Colonic mucosa (tissue), 4 donors: ENCODE measurements around the gene MRPL21. TPM values are rescaled to one million over a fixed set of nuclear protein-coding genes. Genes with fewer than 3 reads are reported as not detected.

ENCODE experiments used
- DNase-seq: peaks from one replicate; pipeline ENCODE4 v3.0.0-alpha.2; 2020
- H3K27ac ChIP-seq: fragments of 200-600 bp; one replicate; pipeline ENCODE4 v1.8.0; 2021
- H3K27me3 ChIP-seq: fragments of 200-600 bp; one replicate; pipeline ENCODE4 v1.8.0; 2021
- H3K36me3 ChIP-seq: fragments of 200-600 bp; one replicate; pipeline ENCODE4 v1.8.0; 2021
- H3K4me1 ChIP-seq: fragments of 200-600 bp; one replicate; pipeline ENCODE4 v1.8.0; 2021; ENCODE audit warnings: mild to moderate bottlenecking
- H3K4me3 ChIP-seq: fragments of 200-600 bp; one replicate; pipeline ENCODE4 v1.8.0; 2021
- H3K9ac ChIP-seq, 2 donors: one replicate each; pipeline ENCODE4 v1.7.0; 2013; ENCODE audit warnings: control low read depth in 2 of 2, low read depth in 2 of 2, low read length in 2 of 2
- H3K9me3 ChIP-seq: fragments of 200-600 bp; one replicate; pipeline ENCODE4 v1.8.0; 2021
- intact Hi-C: fragments of 100-400 bp; cut with DNase I; formaldehyde crosslinking; loops from one replicate; pipeline ENCODE4 v1.14.1; 2022
- total RNA-seq, 2 donors: library from RNA; stranded (reverse); fragmentation: NEBNext Ultra II Directional in 1 of 2; extraction: Animal tissue kit (Norgen Biotek cat#: 25700) in 1 of 2; gene quantifications; one replicate each; pipeline ENCODE4 v1.2.1, GENCODE V29; 2021
- TF ChIP-seq, protein P1 (sequence below): fragments of 200-600 bp; IDR thresholded peaks from one replicate; pipeline ENCODE4 v1.8.0; 2022; ENCODE audit warnings: antibody characterized with exemption, mild to moderate bottlenecking
- donor health status: healthy.
- donor health status: DM: no; HTN: no; CAD: no.
- donor health status: DM: no; HTN: no; CAD: no.

The MRPL21 gene
- total RNA-seq, 2 donors from 2014 or later = 59.8 to 104 TPM

DNA sequence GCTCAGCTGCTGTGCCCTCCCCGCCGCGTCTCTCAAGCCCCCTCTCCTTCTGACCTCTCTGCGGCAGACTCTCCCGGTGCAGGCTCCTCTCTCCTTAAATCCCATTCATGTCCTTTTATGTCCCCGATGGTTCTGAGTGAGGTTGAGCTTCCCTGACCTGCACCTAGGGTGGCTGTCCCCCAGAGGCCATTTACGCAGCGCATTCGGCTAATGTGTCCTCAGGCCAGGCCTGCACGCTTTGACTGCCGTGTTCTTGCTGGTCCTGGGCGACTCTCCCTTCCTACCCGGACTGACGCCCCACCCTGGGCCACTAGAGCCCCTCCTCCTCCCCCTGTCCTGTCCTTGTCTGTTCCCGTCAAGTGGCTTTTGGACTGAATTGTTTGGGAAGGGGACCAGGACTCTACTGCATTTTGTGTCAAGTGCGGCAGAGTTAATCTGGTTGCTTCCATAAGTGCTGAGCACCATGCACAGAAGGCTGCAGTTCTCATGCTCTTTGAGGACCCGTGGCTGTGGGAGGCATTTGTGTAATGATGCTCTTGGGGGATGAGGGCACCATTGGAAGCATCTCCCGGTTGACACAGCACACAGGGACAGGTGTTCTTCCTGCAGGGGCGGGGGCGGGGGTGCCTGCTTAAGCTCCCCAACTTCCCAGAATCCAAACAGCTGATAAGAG, 37.2 kb upstream of the MRPL21 start:
- TF ChIP-seq, protein P1, sequence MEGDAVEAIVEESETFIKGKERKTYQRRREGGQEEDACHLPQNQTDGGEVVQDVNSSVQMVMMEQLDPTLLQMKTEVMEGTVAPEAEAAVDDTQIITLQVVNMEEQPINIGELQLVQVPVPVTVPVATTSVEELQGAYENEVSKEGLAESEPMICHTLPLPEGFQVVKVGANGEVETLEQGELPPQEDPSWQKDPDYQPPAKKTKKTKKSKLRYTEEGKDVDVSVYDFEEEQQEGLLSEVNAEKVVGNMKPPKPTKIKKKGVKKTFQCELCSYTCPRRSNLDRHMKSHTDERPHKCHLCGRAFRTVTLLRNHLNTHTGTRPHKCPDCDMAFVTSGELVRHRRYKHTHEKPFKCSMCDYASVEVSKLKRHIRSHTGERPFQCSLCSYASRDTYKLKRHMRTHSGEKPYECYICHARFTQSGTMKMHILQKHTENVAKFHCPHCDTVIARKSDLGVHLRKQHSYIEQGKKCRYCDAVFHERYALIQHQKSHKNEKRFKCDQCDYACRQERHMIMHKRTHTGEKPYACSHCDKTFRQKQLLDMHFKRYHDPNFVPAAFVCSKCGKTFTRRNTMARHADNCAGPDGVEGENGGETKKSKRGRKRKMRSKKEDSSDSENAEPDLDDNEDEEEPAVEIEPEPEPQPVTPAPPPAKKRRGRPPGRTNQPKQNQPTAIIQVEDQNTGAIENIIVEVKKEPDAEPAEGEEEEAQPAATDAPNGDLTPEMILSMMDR = no peak
- Histone ChIP-seq H3K27ac (no peak overlapping the region), H3K9me3 (no peaks in the 10 kb centered on the region), H3K27me3 (no peaks in the 10 kb centered on the region), H3K4me1 (no peaks in the 10 kb centered on the region), H3K9ac (no peak overlapping the region), H3K4me3 (no peak overlapping the region), H3K36me3 (peaks cover 16% of the 10 kb centered on the region)
- no peak for DNase-seq
- intact Hi-C loops = no loop called here

DNA sequence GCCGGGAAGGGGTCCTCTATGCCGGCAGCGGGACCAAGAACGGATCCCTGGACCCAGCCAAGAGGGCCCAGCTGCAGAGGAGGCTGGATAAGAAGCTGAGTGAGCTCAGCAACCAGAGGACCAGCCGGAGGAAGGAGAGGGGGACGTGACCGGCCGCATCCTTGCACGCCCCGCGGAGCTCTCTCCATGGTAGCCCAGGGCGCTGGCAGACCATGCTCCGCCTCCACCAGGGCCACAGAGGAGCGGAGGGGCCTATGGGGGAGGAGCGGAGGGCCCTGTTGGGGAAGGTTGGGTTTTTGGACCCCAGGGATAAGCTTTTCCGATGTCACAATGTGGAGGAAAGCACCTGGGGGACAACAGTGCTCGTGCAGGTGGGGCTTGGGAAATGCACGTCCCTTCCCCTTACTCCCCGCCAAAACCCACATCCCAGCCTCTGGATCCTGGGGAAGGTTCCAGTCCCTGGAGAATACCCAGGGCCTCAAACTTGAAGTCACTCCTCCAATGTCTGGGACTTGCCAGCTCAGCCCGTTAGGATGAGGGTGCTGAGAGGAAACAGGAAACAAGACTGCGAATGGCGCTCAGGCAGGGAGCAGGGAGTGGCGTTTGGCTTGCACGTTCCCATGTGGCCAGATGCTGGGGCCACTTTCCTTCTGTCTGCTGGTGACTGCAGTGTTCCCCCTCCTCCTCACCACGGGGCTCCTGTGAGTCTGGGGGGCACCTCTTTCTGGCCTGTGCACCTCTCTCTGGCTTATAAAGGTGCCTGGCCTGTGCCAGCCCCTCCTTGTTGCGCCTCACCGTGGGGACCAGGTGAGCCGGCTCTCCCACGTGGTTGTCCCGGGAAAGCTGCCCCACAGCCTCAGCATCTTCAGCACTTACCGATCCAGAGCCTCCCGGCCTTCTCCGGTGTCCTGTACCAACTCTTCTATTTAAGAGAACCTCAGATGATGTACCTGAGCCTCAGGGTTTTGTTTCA, 36.2 kb upstream of the MRPL21 start:
- Histone ChIP-seq H3K4me1 (no peaks in the 10 kb centered on the region), H3K27ac (no peak overlapping the region), H3K9me3 (no peaks in the 10 kb centered on the region), H3K27me3 (no peaks in the 10 kb centered on the region), H3K9ac (no peak overlapping the region), H3K4me3 (no peak overlapping the region), H3K36me3 (peaks cover 16% of the 10 kb centered on the region)
- TF ChIP-seq, protein P1 = no peak
- DNase-seq = no peak
- intact Hi-C loops = no loop called here

DNA sequence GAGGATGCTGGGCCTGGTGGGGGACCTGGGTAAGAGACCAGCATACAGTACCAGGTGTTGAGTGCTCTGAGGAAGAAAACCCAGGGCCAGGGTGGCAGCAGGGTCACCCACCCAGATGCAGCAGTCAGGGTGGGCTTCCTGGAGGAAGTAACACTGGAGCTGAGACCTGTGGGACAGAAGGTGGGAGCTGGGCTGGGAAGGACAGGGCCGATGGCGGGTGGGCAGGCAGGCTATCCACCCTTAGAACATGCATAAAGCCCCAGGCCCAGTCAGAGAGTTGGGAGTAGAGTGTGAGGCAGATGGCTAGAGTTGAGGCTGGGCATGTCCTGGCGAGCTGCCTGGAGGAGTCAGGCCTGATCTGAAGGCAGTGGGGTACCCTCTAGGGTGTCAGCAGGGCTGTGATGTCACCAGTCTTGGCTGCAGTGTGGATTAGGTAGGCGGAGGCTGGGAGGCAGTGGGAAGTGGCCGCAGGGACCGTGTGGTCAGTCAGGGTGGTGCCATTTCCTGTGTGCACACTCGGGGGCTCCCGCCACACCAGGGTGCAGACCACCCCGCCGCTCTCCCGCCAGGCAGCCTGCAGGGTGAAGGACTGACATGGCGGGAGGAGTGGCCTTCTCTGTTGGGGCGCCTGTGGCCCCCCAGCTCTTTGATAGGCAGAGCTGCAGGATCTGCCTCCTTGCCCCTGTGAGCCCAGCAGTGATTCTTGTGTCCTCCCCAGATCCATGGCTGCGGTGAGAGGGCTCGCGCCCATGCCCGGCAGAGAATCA, 35.4 kb upstream of the MRPL21 start:
- intact Hi-C loops = no loop called here
- no peak overlapping the region for H3K27ac ChIP-seq
- DNase-seq = no peak

DNA sequence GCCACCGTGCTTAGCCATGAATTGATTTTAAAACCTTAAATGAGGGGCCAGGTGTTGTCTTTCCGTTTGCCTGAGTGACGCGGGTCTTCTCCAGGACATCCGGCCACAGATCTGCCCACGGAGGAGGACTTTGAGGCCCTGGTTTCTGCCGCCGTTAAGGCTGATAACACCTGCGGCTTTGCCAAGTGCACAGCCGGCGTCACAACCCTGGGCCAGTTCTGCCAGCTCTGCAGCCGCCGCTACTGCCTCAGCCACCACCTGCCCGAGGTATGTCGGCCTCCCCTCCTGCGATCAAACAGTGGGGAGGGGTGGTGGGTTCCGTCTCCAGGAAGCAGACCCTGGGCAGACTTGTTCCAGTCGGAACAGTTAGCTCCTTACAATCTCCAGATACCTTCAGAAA, 34.5 kb upstream of the MRPL21 start:
- H3K4me1 ChIP-seq = no peaks in the 10 kb centered on the region
- no peak overlapping the region for H3K27ac ChIP-seq
- no peak overlapping the region for H3K4me3 ChIP-seq
- DNase-seq = no peak
- H3K9ac ChIP-seq = no peak overlapping the region
- H3K36me3 ChIP-seq = peaks cover 16% of the 10 kb centered on the region
- H3K27me3 ChIP-seq = no peaks in the 10 kb centered on the region
- TF ChIP-seq, protein P1 = no peak
- no peaks in the 10 kb centered on the region for H3K9me3 ChIP-seq
- intact Hi-C loops = no loop called here

More for the DNA sequence above, 35.4 kb upstream of the MRPL21 start:
- no peaks in the 10 kb centered on the region for H3K9me3 ChIP-seq
- peaks cover 16% of the 10 kb centered on the region for H3K36me3 ChIP-seq
- no peaks in the 10 kb centered on the region for H3K4me1 ChIP-seq
- no peak overlapping the region for H3K9ac ChIP-seq
- H3K27me3 ChIP-seq = no peaks in the 10 kb centered on the region
- TF ChIP-seq, protein P1 = no peak
- H3K4me3 ChIP-seq = no peak overlapping the region
